Natural killer cell (primary cell): ENCODE data around the gene C1QL1. TPM values are rescaled to one million over a fixed set of nuclear protein-coding genes. Genes with fewer than 3 reads are reported as not detected.

ENCODE experiments used
- ATAC-seq, 3 donors: fragments of 150-1000 bp in 2 of 3; fragments of 200-7000 bp in 1 of 3; cut with Tn5 transposase; 1 replicate in 1 of 3; 2 replicates in 2 of 3; pipeline ENCODE4 v1.10.0; 2021; ENCODE audit warnings: mild to moderate bottlenecking in 2 of 3, moderate library complexity in 2 of 3
- DNase-seq, 2 donors: peaks; one replicate each; pipeline versions ENCODE4 v3.0.0 to v3.0.0-alpha.2; 2013 to 2021; ENCODE audit warnings: mixed read lengths in 1 of 2
- H3K27ac ChIP-seq: one replicate; pipeline ENCODE4 v1.5.1; 2013; ENCODE audit warnings: mild to moderate bottlenecking, low read length
- H3K27me3 ChIP-seq: one replicate; pipeline ENCODE4 v1.6.1; 2013; ENCODE audit warnings: low read length; ENCODE audit not compliant: control insufficient read depth, insufficient read depth
- H3K36me3 ChIP-seq: one replicate; pipeline ENCODE4 v1.6.1; 2013; ENCODE audit warnings: low read length; ENCODE audit not compliant: control insufficient read depth, insufficient read depth
- H3K4me1 ChIP-seq: one replicate; pipeline ENCODE4 v1.6.1; 2013; ENCODE audit warnings: low read length; ENCODE audit not compliant: control insufficient read depth, insufficient read depth
- H3K4me3 ChIP-seq: one replicate; pipeline ENCODE4 v1.5.1; 2013; ENCODE audit warnings: low read length
- H3K9me3 ChIP-seq: one replicate; pipeline ENCODE4 v1.6.1; 2013; ENCODE audit warnings: low read length; ENCODE audit not compliant: control insufficient read depth, insufficient read depth
- H3K27ac Mint-ChIP-seq, 2 donors: one replicate each; pipeline ENCODE4 v1.8.0; 2022; ENCODE audit warnings: mild to moderate bottlenecking in 2 of 2, mixed read lengths in 2 of 2, moderate library complexity in 1 of 2
- H3K27me3 Mint-ChIP-seq, 2 donors: one replicate each; pipeline ENCODE4 v1.8.0; 2022; ENCODE audit warnings: low read depth in 2 of 2, mixed read lengths in 2 of 2
- H3K36me3 Mint-ChIP-seq: one replicate; pipeline ENCODE4 v1.8.0; 2022; ENCODE audit warnings: mixed read lengths
- H3K4me1 Mint-ChIP-seq, 2 donors: one replicate each; pipeline ENCODE4 v1.8.0; 2022; ENCODE audit warnings: mixed read lengths in 2 of 2
- H3K4me3 Mint-ChIP-seq: one replicate; pipeline ENCODE4 v1.8.0; 2022; ENCODE audit warnings: mild to moderate bottlenecking, moderate library complexity, mixed read lengths
- H3K9me3 Mint-ChIP-seq, 2 donors: one replicate each; pipeline ENCODE4 v1.8.0; 2022; ENCODE audit warnings: mixed read lengths in 2 of 2
- CTCF ChIP-seq: fragments of 200-600 bp; IDR thresholded peaks from one replicate; pipeline ENCODE4 v1.8.0; 2022; ENCODE audit warnings: antibody characterized with exemption
- WGBS: methylation state at CpG from one replicate; pipeline ENCODE4 v1.1.7; 2013; ENCODE audit warnings: missing lambda C conversion rate; ENCODE audit not compliant: insufficient coverage; 5-methylcytosine and 5-hydroxymethylcytosine counted together
- intact Hi-C: fragments of 100-400 bp; cut with micrococcal nuclease; formaldehyde crosslinking; loops from one replicate; pipeline ENCODE4 v1.14.2; 2022
- total RNA-seq, 4 donors: library from RNA; stranded (reverse); fragments of 120-200 nt in 1 of 4; gene quantifications; one replicate each; pipeline versions ENCODE4 v1.2.3 to v1.2.4, GENCODE V29; 2013 to 2022

C1QL1 gene
- total RNA-seq, 3 donors from 2014 or later (not counting 1 experiment from before 2014, with no cell fraction given), result not detected

GRCh38 chr17:45013021-45013997 is 45.2 kb upstream of the C1QL1 start:
- Mint-ChIP-seq H3K27me3 (peaks cover 8 to 16% of the 10 kb centered on the region in 2 donors), H3K36me3 (no peaks in the 10 kb centered on the region), H3K27ac (no peak overlapping the region), H3K4me3 (no peak overlapping the region), H3K9me3 (no peaks in the 10 kb centered on the region), H3K4me1 (peaks cover 0 to under 1% of the 10 kb centered on the region in 2 donors)
- H3K9me3 ChIP-seq, result no peaks in the 10 kb centered on the region
- no peak overlapping the region for H3K27ac ChIP-seq
- WGBS, result 90% methylated on average over 17 of the region's 17 CpGs
- TF ChIP-seq CTCF, result no peak
- H3K4me1 ChIP-seq, result peaks cover under 1% of the 10 kb centered on the region
- intact Hi-C loops, result no loop called here
- peaks cover 6% of the 10 kb centered on the region for H3K27me3 ChIP-seq
- H3K4me3 ChIP-seq, result no peak overlapping the region
- DNase-seq, result no peak
- ATAC-seq, result no peak
- no peaks in the 10 kb centered on the region for H3K36me3 ChIP-seq

GRCh38 chr17:45011767-45012166 is 43.7 kb upstream of the C1QL1 start:
- intact Hi-C loops, result no loop called here
- Histone ChIP-seq H3K27ac (no peak overlapping the region), H3K4me1 (no peaks in the 10 kb centered on the region), H3K4me3 (no peak overlapping the region), H3K36me3 (no peaks in the 10 kb centered on the region), H3K9me3 (no peaks in the 10 kb centered on the region), H3K27me3 (no peaks in the 10 kb centered on the region)
- Mint-ChIP-seq H3K4me1 (no peaks in the 10 kb centered on the region), H3K27me3 (peaks cover 15 to 25% of the 10 kb centered on the region in 2 donors), H3K36me3 (no peaks in the 10 kb centered on the region), H3K4me3 (no peak overlapping the region), H3K27ac (no peak overlapping the region), H3K9me3 (no peaks in the 10 kb centered on the region)
- no peak for TF ChIP-seq CTCF
- ATAC-seq (no peak), DNase-seq (no peak)
- 100% methylated on average over 1 of the region's 1 CpG for whole genome bisulfite sequencing

GRCh38 chr17:45009676-45010467 is 41.8 kb upstream of the C1QL1 start:
- no peaks in the 10 kb centered on the region for H3K36me3 ChIP-seq
- H3K4me3 ChIP-seq, result no peak overlapping the region
- Mint-ChIP-seq H3K4me3 (no peak overlapping the region), H3K4me1 (no peaks in the 10 kb centered on the region), H3K9me3 (no peaks in the 10 kb centered on the region), H3K27me3 (peaks cover 7 to 18% of the 10 kb centered on the region in 2 donors), H3K27ac (no peak overlapping the region), H3K36me3 (no peaks in the 10 kb centered on the region)
- ATAC-seq (no peak), DNase-seq (no peak)
- H3K27me3 ChIP-seq, result no peaks in the 10 kb centered on the region
- no peaks in the 10 kb centered on the region for H3K9me3 ChIP-seq
- 79% methylated on average over 12 of the region's 13 CpGs for WGBS
- no peaks in the 10 kb centered on the region for H3K4me1 ChIP-seq
- no peak overlapping the region for H3K27ac ChIP-seq
- no peak for TF ChIP-seq CTCF
- intact Hi-C loops, result no loop called here
